ENCODE results near the gene CNDP1. TPM values are rescaled to one million over a fixed set of nuclear protein-coding genes. Genes with fewer than 3 reads are reported as not detected.

The CNDP1 gene
- total and polyA plus RNA-seq, 4 donors: 0.09 to 21.1 (median 5.8) TPM

DNA sequence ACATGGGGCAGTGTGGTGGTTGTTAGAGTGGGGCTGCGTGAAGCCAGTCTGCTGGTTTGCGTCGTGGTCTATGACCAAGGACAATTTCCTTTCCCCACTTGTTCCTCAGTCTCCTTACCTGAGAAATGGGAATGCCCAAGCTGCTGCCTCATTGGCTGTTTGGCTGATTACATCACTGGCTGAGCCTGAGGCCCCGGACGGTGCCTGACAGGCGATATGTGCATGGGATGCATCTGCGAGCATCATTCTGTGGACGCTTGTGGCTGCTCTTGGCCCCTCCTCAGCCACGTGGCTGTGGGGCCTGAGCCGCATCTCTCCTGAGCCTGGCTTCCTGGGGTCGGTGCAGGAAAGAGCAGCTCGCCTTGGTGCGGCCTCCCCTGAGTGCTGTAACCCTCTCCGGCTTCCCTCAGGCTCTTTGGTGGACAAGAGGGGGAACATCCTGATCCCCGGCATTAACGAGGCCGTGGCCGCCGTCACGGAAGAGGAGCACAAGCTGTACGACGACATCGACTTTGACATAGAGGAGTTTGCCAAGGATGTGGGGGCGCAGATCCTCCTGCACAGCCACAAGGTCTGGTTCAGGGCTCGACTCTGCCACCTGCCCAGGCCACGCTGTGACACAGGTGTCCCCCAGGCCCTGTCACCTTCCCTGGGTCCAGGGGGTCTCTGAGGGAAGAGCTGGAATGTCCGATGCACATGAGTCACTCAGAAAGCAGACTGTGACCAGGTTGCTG lies 21.0 kb upstream of the CNDP1 start:
- TF ChIP-seq SP1 (IDR thresholded peaks at IDR 0.05) (no peak), FOXA2 (IDR thresholded peaks at IDR 0.05) (no peak), FOXA1 (IDR thresholded peaks at IDR 0.05) (no peak), YY1 (IDR thresholded peaks at IDR 0.05) (no peak), TAF1 (conservative IDR thresholded peaks at IDR 0.05) (no peak), JUND (IDR thresholded peaks at IDR 0.05) (no peak), RXRA (IDR thresholded peaks at IDR 0.05) (no peak), HNF4A (conservative IDR thresholded peaks at IDR 0.05) (no peak)
- TF ChIP-seq, protein P1, sequence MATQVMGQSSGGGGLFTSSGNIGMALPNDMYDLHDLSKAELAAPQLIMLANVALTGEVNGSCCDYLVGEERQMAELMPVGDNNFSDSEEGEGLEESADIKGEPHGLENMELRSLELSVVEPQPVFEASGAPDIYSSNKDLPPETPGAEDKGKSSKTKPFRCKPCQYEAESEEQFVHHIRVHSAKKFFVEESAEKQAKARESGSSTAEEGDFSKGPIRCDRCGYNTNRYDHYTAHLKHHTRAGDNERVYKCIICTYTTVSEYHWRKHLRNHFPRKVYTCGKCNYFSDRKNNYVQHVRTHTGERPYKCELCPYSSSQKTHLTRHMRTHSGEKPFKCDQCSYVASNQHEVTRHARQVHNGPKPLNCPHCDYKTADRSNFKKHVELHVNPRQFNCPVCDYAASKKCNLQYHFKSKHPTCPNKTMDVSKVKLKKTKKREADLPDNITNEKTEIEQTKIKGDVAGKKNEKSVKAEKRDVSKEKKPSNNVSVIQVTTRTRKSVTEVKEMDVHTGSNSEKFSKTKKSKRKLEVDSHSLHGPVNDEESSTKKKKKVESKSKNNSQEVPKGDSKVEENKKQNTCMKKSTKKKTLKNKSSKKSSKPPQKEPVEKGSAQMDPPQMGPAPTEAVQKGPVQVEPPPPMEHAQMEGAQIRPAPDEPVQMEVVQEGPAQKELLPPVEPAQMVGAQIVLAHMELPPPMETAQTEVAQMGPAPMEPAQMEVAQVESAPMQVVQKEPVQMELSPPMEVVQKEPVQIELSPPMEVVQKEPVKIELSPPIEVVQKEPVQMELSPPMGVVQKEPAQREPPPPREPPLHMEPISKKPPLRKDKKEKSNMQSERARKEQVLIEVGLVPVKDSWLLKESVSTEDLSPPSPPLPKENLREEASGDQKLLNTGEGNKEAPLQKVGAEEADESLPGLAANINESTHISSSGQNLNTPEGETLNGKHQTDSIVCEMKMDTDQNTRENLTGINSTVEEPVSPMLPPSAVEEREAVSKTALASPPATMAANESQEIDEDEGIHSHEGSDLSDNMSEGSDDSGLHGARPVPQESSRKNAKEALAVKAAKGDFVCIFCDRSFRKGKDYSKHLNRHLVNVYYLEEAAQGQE (IDR thresholded peaks at IDR 0.05): no peak
- TF ChIP-seq, protein P2, sequence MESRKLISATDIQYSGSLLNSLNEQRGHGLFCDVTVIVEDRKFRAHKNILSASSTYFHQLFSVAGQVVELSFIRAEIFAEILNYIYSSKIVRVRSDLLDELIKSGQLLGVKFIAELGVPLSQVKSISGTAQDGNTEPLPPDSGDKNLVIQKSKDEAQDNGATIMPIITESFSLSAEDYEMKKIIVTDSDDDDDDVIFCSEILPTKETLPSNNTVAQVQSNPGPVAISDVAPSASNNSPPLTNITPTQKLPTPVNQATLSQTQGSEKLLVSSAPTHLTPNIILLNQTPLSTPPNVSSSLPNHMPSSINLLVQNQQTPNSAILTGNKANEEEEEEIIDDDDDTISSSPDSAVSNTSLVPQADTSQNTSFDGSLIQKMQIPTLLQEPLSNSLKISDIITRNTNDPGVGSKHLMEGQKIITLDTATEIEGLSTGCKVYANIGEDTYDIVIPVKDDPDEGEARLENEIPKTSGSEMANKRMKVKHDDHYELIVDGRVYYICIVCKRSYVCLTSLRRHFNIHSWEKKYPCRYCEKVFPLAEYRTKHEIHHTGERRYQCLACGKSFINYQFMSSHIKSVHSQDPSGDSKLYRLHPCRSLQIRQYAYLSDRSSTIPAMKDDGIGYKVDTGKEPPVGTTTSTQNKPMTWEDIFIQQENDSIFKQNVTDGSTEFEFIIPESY (IDR thresholded peaks at IDR 0.05): no peak
- TF ChIP-seq, protein P3, sequence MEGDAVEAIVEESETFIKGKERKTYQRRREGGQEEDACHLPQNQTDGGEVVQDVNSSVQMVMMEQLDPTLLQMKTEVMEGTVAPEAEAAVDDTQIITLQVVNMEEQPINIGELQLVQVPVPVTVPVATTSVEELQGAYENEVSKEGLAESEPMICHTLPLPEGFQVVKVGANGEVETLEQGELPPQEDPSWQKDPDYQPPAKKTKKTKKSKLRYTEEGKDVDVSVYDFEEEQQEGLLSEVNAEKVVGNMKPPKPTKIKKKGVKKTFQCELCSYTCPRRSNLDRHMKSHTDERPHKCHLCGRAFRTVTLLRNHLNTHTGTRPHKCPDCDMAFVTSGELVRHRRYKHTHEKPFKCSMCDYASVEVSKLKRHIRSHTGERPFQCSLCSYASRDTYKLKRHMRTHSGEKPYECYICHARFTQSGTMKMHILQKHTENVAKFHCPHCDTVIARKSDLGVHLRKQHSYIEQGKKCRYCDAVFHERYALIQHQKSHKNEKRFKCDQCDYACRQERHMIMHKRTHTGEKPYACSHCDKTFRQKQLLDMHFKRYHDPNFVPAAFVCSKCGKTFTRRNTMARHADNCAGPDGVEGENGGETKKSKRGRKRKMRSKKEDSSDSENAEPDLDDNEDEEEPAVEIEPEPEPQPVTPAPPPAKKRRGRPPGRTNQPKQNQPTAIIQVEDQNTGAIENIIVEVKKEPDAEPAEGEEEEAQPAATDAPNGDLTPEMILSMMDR (IDR thresholded peaks at IDR 0.05; ENCODE audit: low read depth, low read length, missing input control): no peak
- WGBS: 90% methylated on average over 27 of the region's 27 CpGs
- H3K9ac ChIP-seq (ENCODE audit: low read depth in 1 of 2, low read length in 2 of 2): peak overlapping the region in 1 of 2 donors; percentile 16
- H3K4me1 ChIP-seq (ENCODE audit: control insufficient read depth in 4 of 4, insufficient read depth in 4 of 4, low read length in 3 of 4): peaks cover 9 to 55% (median 40%) of the 10 kb centered on the region in 4 donors
- no peaks in the 10 kb centered on the region for H3K9me3 ChIP-seq (ENCODE audit: control insufficient read depth in 4 of 4, low read length in 3 of 4)
- peaks cover 26 to 63% (median 40%) of the 10 kb centered on the region in 4 donors for H3K36me3 ChIP-seq (ENCODE audit: control insufficient read depth in 4 of 4, insufficient read depth in 3 of 4, low read depth in 1 of 4, low read length in 3 of 4)
- H3K27ac ChIP-seq (ENCODE audit: low read depth in 1 of 2, low read length in 2 of 2): peak overlapping the region; percentile 55 to 66
- H3K27me3 ChIP-seq (ENCODE audit: control insufficient read depth in 4 of 4, insufficient read depth in 4 of 4, low read length in 3 of 4): no peaks in the 10 kb centered on the region
- H3K4me3 ChIP-seq (ENCODE audit: low read depth in 1 of 3, low read length in 3 of 3): no peak overlapping the region
- DNase-seq (ENCODE audit: low spot score): peak; percentile 26

DNA sequence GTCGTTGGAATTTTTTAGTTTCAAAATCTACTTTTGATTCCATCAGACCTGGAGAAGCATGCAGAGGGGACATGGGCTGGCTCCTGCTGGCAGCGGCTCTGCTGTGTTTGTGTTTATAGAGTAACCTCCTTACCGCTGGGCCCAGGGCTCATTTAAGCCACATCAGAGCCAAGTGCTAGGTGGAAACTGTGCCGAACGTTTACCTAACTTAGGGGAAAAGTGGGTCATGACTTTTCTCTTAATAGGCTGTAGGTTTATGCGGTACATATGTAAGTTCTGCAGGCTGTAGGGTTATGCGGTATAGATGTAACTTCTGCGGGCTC lies 20.5 kb upstream of the CNDP1 start:
- Histone ChIP-seq H3K9ac (ENCODE audit: low read depth in 1 of 2, low read length in 2 of 2) (no peak overlapping the region), H3K27ac (ENCODE audit: low read depth in 1 of 2, low read length in 2 of 2) (peak overlapping the region; percentile 55 to 66), H3K4me1 (ENCODE audit: control insufficient read depth in 4 of 4, insufficient read depth in 4 of 4, low read length in 3 of 4) (peaks cover 9 to 55% (median 40%) of the 10 kb centered on the region in 4 donors), H3K4me3 (ENCODE audit: low read depth in 1 of 3, low read length in 3 of 3) (no peak overlapping the region), H3K27me3 (ENCODE audit: control insufficient read depth in 4 of 4, insufficient read depth in 4 of 4, low read length in 3 of 4) (no peaks in the 10 kb centered on the region), H3K36me3 (ENCODE audit: control insufficient read depth in 4 of 4, insufficient read depth in 3 of 4, low read depth in 1 of 4, low read length in 3 of 4) (peaks cover 23 to 63% (median 42%) of the 10 kb centered on the region in 4 donors), H3K9me3 (ENCODE audit: control insufficient read depth in 4 of 4, low read length in 3 of 4) (no peaks in the 10 kb centered on the region)
- WGBS: 56% methylated on average over 8 of the region's 8 CpGs
- no peak for TF ChIP-seq FOXA2 (IDR thresholded peaks at IDR 0.05)
- TF ChIP-seq HNF4A (conservative IDR thresholded peaks at IDR 0.05): peak in 1 of 2 donors; percentile 22
- peak in 1 of 2 donors; percentile 35 for TF ChIP-seq JUND (IDR thresholded peaks at IDR 0.05)
- DNase-seq (ENCODE audit: low spot score): peak; percentile 22
